HepG2 (cell line): Measurements from ENCODE around the gene PLOD3. TPM values are rescaled to one million over a fixed set of nuclear protein-coding genes. Genes with fewer than 3 reads are reported as not detected.
A peak's percentile ranks its signal among the peaks of the same experiment; 100 is the strongest.

Experiments
- ATAC-seq: fragments of 200-7000 bp; cut with Tn5 transposase; 3 replicates; pipeline ENCODE4 v1.9.1; 2020; ENCODE audit warnings: mild to moderate bottlenecking, moderate library complexity
- BruUV-seq: library from RNA; stranded (reverse); fragments of 400-500 nt; replicated peaks from 2 replicates; lab custom pipeline; 2021; lab: Mats Ljungman, UMichigan
- CTCF ChIA-PET: fragments of 300-600 bp; formaldehyde crosslinking; extraction: SDS; loops from one replicate; lab custom pipeline; 2021; ENCODE audit warnings: low total read pairs, inconsistent platforms, low intra/inter-chr PET ratio; lab: Yijun Ruan, JAX
- POLR2A ChIA-PET: fragments of 350-600 bp; sonication (Branson Sonifier 250); formaldehyde crosslinking; loops from one replicate; lab custom pipeline; 2020; ENCODE audit warnings: antibody characterized with exemption, inconsistent platforms; lab: Yijun Ruan, JAX
- DNase-seq: peaks from one replicate; pipeline ENCODE4 v3.0.0-alpha.2; 2015; ENCODE audit warnings: low spot score
- FAIRE-seq: peaks from 3 replicates; lab custom pipeline; 2011; peaks lifted over from hg19 to GRCh38; lab: Jason Lieb, UNC
- H2AFZ ChIP-seq: one replicate; pipeline ENCODE4 v1.6.1; 2011; ENCODE audit warnings: low read length, inconsistent platforms
- H3K27ac ChIP-seq: fragments of 300-600 bp; 3 replicates; pipeline ENCODE4 v1.8.0; 2011; ENCODE audit warnings: mixed run types, mild to moderate bottlenecking, mixed read lengths, low read length, inconsistent platforms; ENCODE audit not compliant: insufficient read depth; ENCODE audit errors: extremely low read length
- H3K27me3 ChIP-seq, 2 experiments: fragments of 200-600 bp in 1 of 2; 2 replicates in 1 of 2; 3 replicates in 1 of 2; pipeline versions ENCODE4 v1.6.0 to v1.8.0; 2011; ENCODE audit warnings: low read length in 2 of 2, mild to moderate bottlenecking in 2 of 2, moderate library complexity in 2 of 2, inconsistent platforms in 1 of 2; ENCODE audit not compliant: insufficient read depth in 2 of 2, control insufficient read depth in 1 of 2
- H3K36me3 ChIP-seq, 2 experiments: fragments of 200-600 bp in 1 of 2; replicated peaks in 1 of 2; 2 replicates in 1 of 2; 3 replicates in 1 of 2; pipeline versions ENCODE4 v1.5.1 to v1.8.0; 2011; ENCODE audit warnings: low read length in 2 of 2, inconsistent platforms in 1 of 2; ENCODE audit not compliant: insufficient read depth in 2 of 2, control insufficient read depth in 1 of 2
- H3K4me1 ChIP-seq: 2 replicates; pipeline ENCODE4 v1.5.1; 2012; ENCODE audit warnings: low read length, inconsistent platforms; ENCODE audit not compliant: insufficient read depth
- H3K4me2 ChIP-seq: 2 replicates; pipeline ENCODE4 v1.6.0; 2011; ENCODE audit warnings: low read depth, low read length, inconsistent platforms
- H3K4me3 ChIP-seq, 3 experiments: fragments of 200-600 bp in 1 of 3; sonication (generic), shearing (Covaris generic) in 1 of 3; replicated peaks in 1 of 3; 2 replicates each; pipeline ENCODE4 v1.5.1; 2011 to 2016; ENCODE audit warnings: low read length in 3 of 3, inconsistent platforms in 2 of 3, low read depth in 2 of 3, mild to moderate bottlenecking in 2 of 3, control low read depth in 1 of 3, mixed read lengths in 1 of 3; ENCODE audit not compliant: insufficient read depth in 1 of 3
- H3K79me2 ChIP-seq: one replicate; pipeline ENCODE4 v1.6.1; 2011; ENCODE audit warnings: low read length, inconsistent platforms; ENCODE audit not compliant: insufficient read depth
- H3K9ac ChIP-seq: 2 replicates; pipeline ENCODE4 v1.6.0; 2011; ENCODE audit warnings: mild to moderate bottlenecking, low read depth, low read length, inconsistent platforms; ENCODE audit not compliant: insufficient read depth
- H3K9me3 ChIP-seq: 2 replicates; pipeline ENCODE4 v1.5.1; 2012; ENCODE audit warnings: mild to moderate bottlenecking, low read length
- H4K20me1 ChIP-seq: 2 replicates; pipeline ENCODE4 v1.6.0; 2011; ENCODE audit warnings: inconsistent platforms, mild to moderate bottlenecking, low read length, moderate library complexity; ENCODE audit not compliant: insufficient read depth
- MAZ ChIP-seq, 2 experiments: sonication (generic) in 1 of 2; formaldehyde crosslinking in 1 of 2; IDR thresholded peaks; 2 replicates each; pipeline versions ENCODE4 v1.5.0 to v1.6.1; 2012 to 2020; ENCODE audit warnings: low read depth in 2 of 2, mild to moderate bottlenecking in 2 of 2, borderline replicate concordance in 1 of 2, improper control_type of control experiment in 1 of 2, low read length in 1 of 2, missing genetic modification reagents in 1 of 2, moderate library complexity in 1 of 2
- NFIB ChIP-seq: sonication (generic); formaldehyde crosslinking; IDR thresholded peaks from 2 replicates; pipeline ENCODE4 v1.9.0; 2021; ENCODE audit warnings: missing genetic modification reagents, mild to moderate bottlenecking, borderline replicate concordance
- PHF5A ChIP-seq: IDR thresholded peaks from one replicate; pipeline ENCODE4 v1.6.1; 2018; ENCODE audit warnings: low read depth, missing genetic modification reagents; ENCODE audit not compliant: unreplicated experiment
- SALL2 ChIP-seq: sonication (generic); formaldehyde crosslinking; IDR thresholded peaks from 2 replicates; pipeline ENCODE4 v1.8.1; 2023; ENCODE audit warnings: mild to moderate bottlenecking, missing genetic modification reagents, inconsistent platforms
- SRF ChIP-seq: IDR thresholded peaks from 2 replicates; pipeline ENCODE4 v1.6.1; 2011; ENCODE audit warnings: mild to moderate bottlenecking, low read depth, low read length, moderate library complexity
- ZNF30 ChIP-seq: sonication (generic); formaldehyde crosslinking; IDR thresholded peaks from 2 replicates; pipeline ENCODE4 v1.5.0; 2020; ENCODE audit warnings: mild to moderate bottlenecking, missing genetic modification reagents
- whole genome bisulfite sequencing: methylation state at CpG from one replicate; pipeline ENCODE4 v1.1.6; 2017; ENCODE audit warnings: low lambda C conversion rate; 5-methylcytosine and 5-hydroxymethylcytosine counted together
- in situ Hi-C: cut with HindIII; loops from 2 replicates; pipeline ENCODE4 v1.10.0; 2017; ENCODE audit warnings: low pct_unique_long_range_greater_than_20kb; ENCODE audit not compliant: extremely low pct_ligation_motif_present
- intact Hi-C: fragments of 100-400 bp; cut with micrococcal nuclease; formaldehyde crosslinking; loops from one replicate; pipeline ENCODE4 v1.10.0; 2022; ENCODE audit not compliant: unreplicated experiment
- polyA plus RNA-seq, 8 experiments: library from polyadenylated mRNA; depleted of rRNA in 3 of 8; stranded (reverse) in 7 of 8; unstranded in 1 of 8; fragments of >200 nt; fragmentation: Illumina TruSeq in 4 of 8; extraction: Trizol in 4 of 8; gene quantifications; 2 replicates each; pipeline versions ENCODE4 v1.2.1 to v1.2.3, GENCODE V29; 2011 to 2016; ENCODE audit warnings: low read depth in 4 of 8, missing spikeins in 1 of 8, mixed read lengths in 1 of 8; ENCODE audit not compliant: insufficient read depth in 1 of 8
- total RNA-seq, 5 experiments: library from RNA; depleted of rRNA; stranded (reverse); fragments of >200 nt; fragmentation: Illumina TruSeq; extraction: Trizol; gene quantifications; 2 replicates each; pipeline ENCODE4 v1.2.3, GENCODE V29; 2016; ENCODE audit warnings: low read depth in 1 of 5
- TF ChIP-seq, protein P1 (sequence below): IDR thresholded peaks from 2 replicates; pipeline ENCODE4 v1.4.0; 2020; ENCODE audit warnings: mild to moderate bottlenecking, missing genetic modification reagents
- TF ChIP-seq, protein P2 (sequence below): sonication (generic); formaldehyde crosslinking; IDR thresholded peaks from 2 replicates; pipeline ENCODE4 v1.5.1; 2020; ENCODE audit warnings: mild to moderate bottlenecking, moderate library complexity, missing genetic modification reagents
- TF ChIP-seq, protein P3 (sequence below): sonication (generic); formaldehyde crosslinking; IDR thresholded peaks from 2 replicates; pipeline ENCODE4 v1.4.0; 2020; ENCODE audit warnings: missing genetic modification reagents, borderline replicate concordance
- TF ChIP-seq, protein P4 (sequence below): sonication (generic); formaldehyde crosslinking; IDR thresholded peaks from 2 replicates; pipeline ENCODE4 v1.5.0; 2020; ENCODE audit warnings: missing genetic modification reagents

The PLOD3 gene
- total and polyA plus RNA-seq, 2 of the 13 experiments (the other 11 are each of a cell fraction or from before 2014, with no cell fraction given), result 65.8 to 67.4 TPM

DNA sequence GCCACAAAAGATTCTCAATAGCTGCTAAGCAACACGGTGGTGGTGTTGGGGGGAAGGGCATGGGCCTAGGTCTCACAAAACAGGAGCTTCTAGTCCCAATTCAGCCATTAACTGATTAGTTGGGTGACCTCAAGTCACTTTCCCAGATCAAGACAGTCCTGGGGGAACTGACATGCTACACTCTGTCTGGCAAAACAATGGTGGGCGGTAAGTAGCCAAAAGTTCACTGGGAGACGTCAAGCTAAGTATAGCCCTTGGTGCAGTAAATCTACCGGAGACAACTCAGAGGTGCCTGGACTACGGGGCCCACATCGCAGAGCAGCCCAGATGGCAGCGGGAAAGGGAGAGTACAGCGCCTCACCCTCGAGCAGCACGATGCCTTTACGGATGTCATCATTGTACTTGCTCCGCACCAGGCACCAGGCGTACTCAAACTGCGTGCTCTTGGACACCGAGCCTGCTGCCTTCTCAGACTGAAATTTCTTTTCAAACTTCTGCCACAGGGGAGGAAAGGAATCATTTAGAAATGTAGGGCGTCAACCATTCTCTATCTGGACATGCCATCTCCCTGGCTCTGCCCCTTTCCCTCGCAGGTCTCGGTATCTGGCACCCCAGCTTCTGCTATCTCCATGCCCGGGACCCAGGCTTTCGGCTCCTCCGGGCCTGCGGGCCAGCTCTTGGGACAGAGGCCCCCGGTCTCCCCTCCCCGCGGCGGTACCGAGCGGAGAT is 26.4 kb upstream of the PLOD3 start:
- peak overlapping the region; percentile 83 for H3K9ac ChIP-seq
- H4K20me1 ChIP-seq, result no peaks in the 10 kb centered on the region
- intact Hi-C loops, result loop anchor here (1.0 to 2.0 kb wide), 2 partner anchors 26 to 101 kb away; partner anchors contain the start of gene ZNHIT1
- H3K9me3 ChIP-seq, result no peaks in the 10 kb centered on the region
- CTCF ChIA-PET, result interaction anchor here (0.8 to 2.3 kb wide), 4 partner anchors 9 to 100 kb away, joined by 3 to 11 read pairs (median 4); partner anchors contain the start of gene PLOD3
- H3K4me1 ChIP-seq, result peaks cover 32% of the 10 kb centered on the region
- BruUV-seq, result no TSS peak
- in situ Hi-C loops, result no loop called here
- H3K27ac ChIP-seq, result peak overlapping the region; percentile 76
- H3K27me3 ChIP-seq, result no peaks in the 10 kb centered on the region
- DNase-seq (no peak), FAIRE-seq (no peak), ATAC-seq (peak; percentile 5)
- H3K36me3 ChIP-seq, result peaks cover 8 to 19% of the 10 kb centered on the region in 2 experiments; a peak in 4 of 5 replicates
- H3K4me3 ChIP-seq, result peak overlapping the region; percentile 79 to 90 (median 82); a peak in 5 of 6 replicates
- WGBS, result 22% methylated on average over 18 of the region's 28 CpGs
- peaks cover 21% of the 10 kb centered on the region for H3K79me2 ChIP-seq
- H3K4me2 ChIP-seq, result peak overlapping the region; percentile 90
- no peak overlapping the region for H2AFZ ChIP-seq
- POLR2A ChIA-PET, result interaction anchor here (0.7 to 3.7 kb wide), 14 partner anchors 8 to 369 kb away, joined by 3 to 71 read pairs (median 4); partner anchors contain the start of genes MOGAT3, PLOD3, SRRT and UFSP1
- TF ChIP-seq, protein P1, sequence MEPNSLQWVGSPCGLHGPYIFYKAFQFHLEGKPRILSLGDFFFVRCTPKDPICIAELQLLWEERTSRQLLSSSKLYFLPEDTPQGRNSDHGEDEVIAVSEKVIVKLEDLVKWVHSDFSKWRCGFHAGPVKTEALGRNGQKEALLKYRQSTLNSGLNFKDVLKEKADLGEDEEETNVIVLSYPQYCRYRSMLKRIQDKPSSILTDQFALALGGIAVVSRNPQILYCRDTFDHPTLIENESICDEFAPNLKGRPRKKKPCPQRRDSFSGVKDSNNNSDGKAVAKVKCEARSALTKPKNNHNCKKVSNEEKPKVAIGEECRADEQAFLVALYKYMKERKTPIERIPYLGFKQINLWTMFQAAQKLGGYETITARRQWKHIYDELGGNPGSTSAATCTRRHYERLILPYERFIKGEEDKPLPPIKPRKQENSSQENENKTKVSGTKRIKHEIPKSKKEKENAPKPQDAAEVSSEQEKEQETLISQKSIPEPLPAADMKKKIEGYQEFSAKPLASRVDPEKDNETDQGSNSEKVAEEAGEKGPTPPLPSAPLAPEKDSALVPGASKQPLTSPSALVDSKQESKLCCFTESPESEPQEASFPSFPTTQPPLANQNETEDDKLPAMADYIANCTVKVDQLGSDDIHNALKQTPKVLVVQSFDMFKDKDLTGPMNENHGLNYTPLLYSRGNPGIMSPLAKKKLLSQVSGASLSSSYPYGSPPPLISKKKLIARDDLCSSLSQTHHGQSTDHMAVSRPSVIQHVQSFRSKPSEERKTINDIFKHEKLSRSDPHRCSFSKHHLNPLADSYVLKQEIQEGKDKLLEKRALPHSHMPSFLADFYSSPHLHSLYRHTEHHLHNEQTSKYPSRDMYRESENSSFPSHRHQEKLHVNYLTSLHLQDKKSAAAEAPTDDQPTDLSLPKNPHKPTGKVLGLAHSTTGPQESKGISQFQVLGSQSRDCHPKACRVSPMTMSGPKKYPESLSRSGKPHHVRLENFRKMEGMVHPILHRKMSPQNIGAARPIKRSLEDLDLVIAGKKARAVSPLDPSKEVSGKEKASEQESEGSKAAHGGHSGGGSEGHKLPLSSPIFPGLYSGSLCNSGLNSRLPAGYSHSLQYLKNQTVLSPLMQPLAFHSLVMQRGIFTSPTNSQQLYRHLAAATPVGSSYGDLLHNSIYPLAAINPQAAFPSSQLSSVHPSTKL (CRISPR knock-in tag), result peak; percentile 21; the same call in 1 of the 2 replicates
- TF ChIP-seq ZNF30 (CRISPR knock-in tag) (peak; percentile 46; the same call in 1 of the 2 replicates), SRF (0 out of 2 replicates have a peak, but pooled peaks have one; percentile 19), MAZ (IDR thresholded peaks at IDR 0.05; ENCODE audit: borderline replicate concordance, low read depth, low read length) (0 out of 2 replicates have a peak, but pooled peaks have one; percentile 28), MAZ (CRISPR knock-in tag; IDR thresholded peaks at IDR 0.05; ENCODE audit: low read depth) (no peak), NFIB (no peak), SALL2 (CRISPR knock-in tag) (0 out of 2 replicates have a peak, but pooled peaks have one; percentile 16), PHF5A (CRISPR knock-in tag) (no peak)
- TF ChIP-seq, protein P2, sequence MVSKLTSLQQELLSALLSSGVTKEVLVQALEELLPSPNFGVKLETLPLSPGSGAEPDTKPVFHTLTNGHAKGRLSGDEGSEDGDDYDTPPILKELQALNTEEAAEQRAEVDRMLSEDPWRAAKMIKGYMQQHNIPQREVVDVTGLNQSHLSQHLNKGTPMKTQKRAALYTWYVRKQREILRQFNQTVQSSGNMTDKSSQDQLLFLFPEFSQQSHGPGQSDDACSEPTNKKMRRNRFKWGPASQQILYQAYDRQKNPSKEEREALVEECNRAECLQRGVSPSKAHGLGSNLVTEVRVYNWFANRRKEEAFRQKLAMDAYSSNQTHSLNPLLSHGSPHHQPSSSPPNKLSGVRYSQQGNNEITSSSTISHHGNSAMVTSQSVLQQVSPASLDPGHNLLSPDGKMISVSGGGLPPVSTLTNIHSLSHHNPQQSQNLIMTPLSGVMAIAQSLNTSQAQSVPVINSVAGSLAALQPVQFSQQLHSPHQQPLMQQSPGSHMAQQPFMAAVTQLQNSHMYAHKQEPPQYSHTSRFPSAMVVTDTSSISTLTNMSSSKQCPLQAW (CRISPR knock-in tag), result no peak
- TF ChIP-seq, protein P3, sequence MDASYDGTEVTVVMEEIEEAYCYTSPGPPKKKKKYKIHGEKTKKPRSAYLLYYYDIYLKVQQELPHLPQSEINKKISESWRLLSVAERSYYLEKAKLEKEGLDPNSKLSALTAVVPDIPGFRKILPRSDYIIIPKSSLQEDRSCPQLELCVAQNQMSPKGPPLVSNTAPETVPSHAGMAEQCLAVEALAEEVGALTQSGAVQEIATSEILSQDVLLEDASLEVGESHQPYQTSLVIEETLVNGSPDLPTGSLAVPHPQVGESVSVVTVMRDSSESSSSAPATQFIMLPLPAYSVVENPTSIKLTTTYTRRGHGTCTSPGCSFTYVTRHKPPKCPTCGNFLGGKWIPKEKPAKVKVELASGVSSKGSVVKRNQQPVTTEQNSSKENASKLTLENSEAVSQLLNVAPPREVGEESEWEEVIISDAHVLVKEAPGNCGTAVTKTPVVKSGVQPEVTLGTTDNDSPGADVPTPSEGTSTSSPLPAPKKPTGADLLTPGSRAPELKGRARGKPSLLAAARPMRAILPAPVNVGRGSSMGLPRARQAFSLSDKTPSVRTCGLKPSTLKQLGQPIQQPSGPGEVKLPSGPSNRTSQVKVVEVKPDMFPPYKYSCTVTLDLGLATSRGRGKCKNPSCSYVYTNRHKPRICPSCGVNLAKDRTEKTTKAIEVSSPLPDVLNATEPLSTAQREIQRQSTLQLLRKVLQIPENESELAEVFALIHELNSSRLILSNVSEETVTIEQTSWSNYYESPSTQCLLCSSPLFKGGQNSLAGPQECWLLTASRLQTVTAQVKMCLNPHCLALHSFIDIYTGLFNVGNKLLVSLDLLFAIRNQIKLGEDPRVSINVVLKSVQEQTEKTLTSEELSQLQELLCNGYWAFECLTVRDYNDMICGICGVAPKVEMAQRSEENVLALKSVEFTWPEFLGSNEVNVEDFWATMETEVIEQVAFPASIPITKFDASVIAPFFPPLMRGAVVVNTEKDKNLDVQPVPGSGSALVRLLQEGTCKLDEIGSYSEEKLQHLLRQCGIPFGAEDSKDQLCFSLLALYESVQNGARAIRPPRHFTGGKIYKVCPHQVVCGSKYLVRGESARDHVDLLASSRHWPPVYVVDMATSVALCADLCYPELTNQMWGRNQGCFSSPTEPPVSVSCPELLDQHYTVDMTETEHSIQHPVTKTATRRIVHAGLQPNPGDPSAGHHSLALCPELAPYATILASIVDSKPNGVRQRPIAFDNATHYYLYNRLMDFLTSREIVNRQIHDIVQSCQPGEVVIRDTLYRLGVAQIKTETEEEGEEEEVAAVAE, result 0 out of 2 replicates have a peak, but pooled peaks have one; percentile 8
- TF ChIP-seq, protein P4, sequence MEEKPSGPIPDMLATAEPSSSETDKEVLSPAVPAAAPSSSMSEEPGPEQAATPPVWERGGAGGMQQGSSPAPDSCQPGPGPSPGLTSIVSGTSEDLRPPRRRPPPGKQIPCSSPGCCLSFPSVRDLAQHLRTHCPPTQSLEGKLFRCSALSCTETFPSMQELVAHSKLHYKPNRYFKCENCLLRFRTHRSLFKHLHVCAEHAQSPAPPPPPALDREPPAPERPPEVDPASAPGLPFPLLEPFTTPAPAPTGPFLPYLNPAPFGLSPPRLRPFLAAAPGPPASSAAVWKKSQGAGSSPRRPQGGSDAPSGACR (CRISPR knock-in tag), result 0 out of 2 replicates have a peak, but pooled peaks have one; percentile 15
